OCI-LY3 (cell line): ENCODE results near the gene CTSV.
"Not testable (repeated sequence)": the region's sequence is repeated elsewhere in the genome, so short reads cannot be mapped to it uniquely, and the experiment has no call there.

Source experiments
- H2AFZ ChIP-seq: fragments of 200-600, 300-600 bp; shearing (Covaris generic); 2 replicates; pipeline ENCODE4 v1.6.0; 2014; ENCODE audit warnings: antibody characterized with exemption, low read depth, low read length
- H3K27ac ChIP-seq: fragments of 200-600, 300-600 bp; sonication (generic); 2 replicates; pipeline ENCODE4 v1.5.1; 2014; ENCODE audit warnings: mild to moderate bottlenecking, low read length, moderate library complexity, mixed read lengths
- H3K27me3 ChIP-seq: fragments of 200-600, 300-600 bp; sonication (generic); 2 replicates; pipeline ENCODE4 v1.6.1; 2014; ENCODE audit warnings: low read depth, low read length, mixed read lengths
- H3K36me3 ChIP-seq: fragments of 200-600, 300-600 bp; sonication (generic); replicated peaks from 2 replicates; pipeline ENCODE3; 2014; ENCODE audit warnings: low read depth, low read length, mixed read lengths
- H3K4me1 ChIP-seq: fragments of 300-600, 200-600 bp; sonication (generic); 2 replicates; pipeline ENCODE4 v1.6.1; 2014; ENCODE audit warnings: low read length, mixed read lengths
- H3K4me2 ChIP-seq: fragments of 200-600, 300-600 bp; sonication (generic); 2 replicates; pipeline ENCODE4 v1.6.1; 2014; ENCODE audit warnings: low read length, mixed read lengths
- H3K4me3 ChIP-seq: fragments of 300-600, 200-600 bp; sonication (generic); 2 replicates; pipeline ENCODE4 v1.5.1; 2014; ENCODE audit warnings: antibody characterized with exemption, mild to moderate bottlenecking, low read length, moderate library complexity
- H3K79me2 ChIP-seq: fragments of 300-600, 200-600 bp; shearing (Covaris generic); 2 replicates; pipeline ENCODE4 v1.6.1; 2014; ENCODE audit warnings: mild to moderate bottlenecking, low read length, mixed read lengths
- H3K9ac ChIP-seq: fragments of 300-600, 200-600 bp; shearing (Covaris generic); 2 replicates; pipeline ENCODE4 v1.6.0; 2014; ENCODE audit warnings: mild to moderate bottlenecking, low read length, moderate library complexity
- H3K9me3 ChIP-seq: fragments of 200-600, 300-600 bp; shearing (Covaris generic); 2 replicates; pipeline ENCODE4 v1.6.1; 2014; ENCODE audit warnings: low read length, mixed read lengths; ENCODE audit not compliant: insufficient read depth
- H4K20me1 ChIP-seq: fragments of 200-600, 300-600 bp; sonication (generic); 2 replicates; pipeline ENCODE4 v1.6.1; 2016; ENCODE audit warnings: low read length, mixed read lengths; ENCODE audit not compliant: insufficient read depth

Gene CTSV

GRCh38 chr9:96997009-96997701 lies 41.8 kb downstream of the CTSV start:
- not testable (repeated sequence) for H3K36me3 ChIP-seq, H3K4me3 ChIP-seq, H3K27me3 ChIP-seq, H3K27ac ChIP-seq, H2AFZ ChIP-seq, H3K4me2 ChIP-seq, H3K9me3 ChIP-seq, H3K9ac ChIP-seq
- Histone ChIP-seq H4K20me1 (peaks cover 30% of the 10 kb centered on the region), H3K79me2 (peaks cover 67% of the 10 kb centered on the region), H3K4me1 (peaks cover 11% of the 10 kb centered on the region)

GRCh38 chr9:96994531-96995016 lies 44.4 kb downstream of the CTSV start:
- H3K36me3 ChIP-seq, H3K27ac ChIP-seq, H3K9me3 ChIP-seq, H3K9ac ChIP-seq, H3K27me3 ChIP-seq, H3K4me1 ChIP-seq, H2AFZ ChIP-seq, H3K4me3 ChIP-seq, H3K4me2 ChIP-seq: not testable (repeated sequence)
- Histone ChIP-seq H3K79me2 (peaks cover 65% of the 10 kb centered on the region), H4K20me1 (peaks cover 23% of the 10 kb centered on the region)

GRCh38 chr9:96992303-96992702 lies 46.6 kb downstream of the CTSV start:
- H3K9ac ChIP-seq, H3K9me3 ChIP-seq, H2AFZ ChIP-seq, H3K4me2 ChIP-seq, H3K27me3 ChIP-seq, H3K4me1 ChIP-seq, H3K36me3 ChIP-seq, H3K27ac ChIP-seq, H3K4me3 ChIP-seq: not testable (repeated sequence)
- Histone ChIP-seq H3K79me2 (peaks cover 56% of the 10 kb centered on the region), H4K20me1 (peaks cover 21% of the 10 kb centered on the region)

- not testable (repeated sequence) for H3K4me3 ChIP-seq, H3K9ac ChIP-seq, H3K27me3 ChIP-seq, H3K9me3 ChIP-seq, H3K4me1 ChIP-seq, H3K36me3 ChIP-seq, H2AFZ ChIP-seq, H3K27ac ChIP-seq
- Histone ChIP-seq H3K79me2 (peaks cover 55% of the 10 kb centered on the region), H4K20me1 (peaks cover 25% of the 10 kb centered on the region), H3K4me2 (0 out of 2 replicates have a peak overlapping the region, but pooled peaks have one; percentile 20)
These were observed 49.1 kb downstream of the CTSV start for GRCh38 chr9:96989747-96990318.

- H3K27me3 ChIP-seq, H3K9me3 ChIP-seq, H3K4me3 ChIP-seq, H3K27ac ChIP-seq, H3K36me3 ChIP-seq, H3K4me1 ChIP-seq, H3K9ac ChIP-seq, H2AFZ ChIP-seq, H3K4me2 ChIP-seq: not testable (repeated sequence)
- Histone ChIP-seq H3K79me2 (peaks cover 55% of the 10 kb centered on the region), H4K20me1 (peaks cover 20% of the 10 kb centered on the region)
These were observed 54.1 kb downstream of the CTSV start for GRCh38 chr9:96984887-96985286.

- H3K4me2 ChIP-seq, H3K27me3 ChIP-seq, H2AFZ ChIP-seq, H3K9ac ChIP-seq, H3K27ac ChIP-seq, H3K4me3 ChIP-seq, H3K36me3 ChIP-seq, H3K4me1 ChIP-seq, H3K9me3 ChIP-seq: not testable (repeated sequence)
- H3K79me2 ChIP-seq, result peaks cover 56% of the 10 kb centered on the region
- H4K20me1 ChIP-seq, result peaks cover 22% of the 10 kb centered on the region; the same call in 1 of the 2 replicates
These were observed 54.8 kb downstream of the CTSV start for GRCh38 chr9:96984139-96984538.

GRCh38 chr9:96983496-96984122 lies 55.3 kb downstream of the CTSV start:
- H3K9me3 ChIP-seq, H3K36me3 ChIP-seq, H3K4me3 ChIP-seq, H2AFZ ChIP-seq, H3K4me1 ChIP-seq, H3K27ac ChIP-seq, H3K9ac ChIP-seq, H3K27me3 ChIP-seq, H3K4me2 ChIP-seq: not testable (repeated sequence)
- Histone ChIP-seq H4K20me1 (peaks cover 22% of the 10 kb centered on the region; the same call in 1 of the 2 replicates), H3K79me2 (peaks cover 55% of the 10 kb centered on the region)
